ENCODE data around the gene MAP1B.

Gene MAP1B

GRCh38 chr5:72256536-72256935, 149.3 kb downstream of the MAP1B start:
- no peak for DNase-seq
